ENCODE measurements around the gene HSDL2.
"Not testable (repeated sequence)": the region's sequence is repeated elsewhere in the genome, so short reads cannot be mapped to it uniquely, and the experiment has no call there.

The HSDL2 gene

DNA sequence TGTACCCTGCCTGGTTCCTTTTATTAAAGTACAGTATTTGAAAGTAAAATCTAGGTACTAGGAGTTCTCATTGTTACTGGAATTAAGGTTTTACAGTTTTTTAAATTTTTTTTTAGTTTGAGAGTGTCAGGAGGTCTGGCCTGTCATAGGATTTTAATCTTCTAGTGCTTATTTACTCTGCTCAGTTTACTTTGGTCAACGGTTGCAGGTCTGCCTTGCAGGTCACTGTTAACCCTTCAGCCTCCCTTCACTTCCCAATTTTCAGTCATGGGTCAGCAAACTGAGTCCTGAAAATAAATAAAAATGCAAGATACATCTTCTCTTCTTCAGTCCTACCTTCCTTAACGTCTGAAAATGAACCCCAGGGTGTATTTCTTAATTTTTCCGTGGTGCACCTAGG lies 27.7 kb upstream of the HSDL2 start:
- no peak for FAIRE-seq
- no peak for DNase-seq (ENCODE audit: insufficient read length, low spot score)
- TF ChIP-seq POLR2A (IDR thresholded peaks at IDR 0.05; ENCODE audit: low read depth, low read length), result no peak

DNA sequence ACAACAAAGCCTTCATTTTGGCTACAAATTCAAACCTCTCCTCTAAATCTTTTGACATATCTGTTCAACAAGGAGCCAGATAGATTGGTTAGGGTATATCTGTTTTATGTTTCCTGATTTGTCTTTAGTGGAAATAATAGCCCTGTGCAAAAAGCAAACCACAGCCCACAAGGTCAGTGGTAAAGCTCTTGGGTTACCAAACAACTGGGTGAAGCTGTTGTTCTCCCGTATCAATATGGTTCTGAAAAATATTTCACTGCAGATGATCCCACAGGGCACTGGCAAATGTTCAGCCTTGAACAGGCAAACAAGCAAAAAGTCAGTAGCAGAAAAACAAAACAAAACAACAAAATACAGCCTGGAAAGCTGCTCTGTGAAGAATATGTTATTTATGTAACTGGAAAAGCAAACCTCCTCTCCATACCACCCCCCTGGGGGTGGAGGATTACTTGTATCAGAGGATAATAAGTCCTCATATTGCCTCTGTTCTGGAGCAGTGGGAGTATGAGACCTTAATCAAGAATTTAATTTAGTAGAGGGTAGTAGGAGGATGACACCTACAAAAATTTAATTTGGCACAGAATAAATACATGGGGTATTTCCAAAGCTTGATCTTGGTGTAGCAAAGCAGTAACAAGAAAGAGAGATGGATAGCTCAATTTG lies 25.7 kb upstream of the HSDL2 start:
- FAIRE-seq (no peak), DNase-seq (ENCODE audit: insufficient read length, low spot score) (no peak)
- no peak for TF ChIP-seq POLR2A (IDR thresholded peaks at IDR 0.05; ENCODE audit: low read depth, low read length)

DNA sequence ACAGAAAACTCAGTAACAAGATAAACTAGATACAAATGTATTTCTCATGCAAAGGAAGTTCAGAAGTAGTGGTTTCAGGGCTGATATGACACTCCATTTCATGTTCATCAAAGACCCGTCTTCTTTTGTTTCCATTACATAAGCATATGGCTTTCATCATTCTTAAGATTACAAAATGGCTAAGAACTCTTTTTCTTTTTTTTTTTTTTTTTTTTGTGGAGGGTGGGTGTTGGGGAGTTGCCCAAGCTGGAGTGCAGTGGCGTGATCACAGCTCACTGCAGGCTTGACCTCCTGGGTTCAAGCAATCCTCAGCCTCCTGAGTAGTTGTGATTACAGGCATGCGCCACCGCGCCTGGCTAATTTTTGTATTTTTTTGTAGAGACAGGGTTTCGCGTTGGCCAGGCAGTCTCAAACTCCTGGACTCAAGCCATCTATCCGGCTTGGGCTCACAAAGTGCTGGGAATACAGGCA lies 24.4 kb upstream of the HSDL2 start:
- no peak for FAIRE-seq
- no peak for TF ChIP-seq POLR2A (IDR thresholded peaks at IDR 0.05; ENCODE audit: low read depth, low read length)
- DNase-seq (ENCODE audit: insufficient read length, low spot score), result no peak

DNA sequence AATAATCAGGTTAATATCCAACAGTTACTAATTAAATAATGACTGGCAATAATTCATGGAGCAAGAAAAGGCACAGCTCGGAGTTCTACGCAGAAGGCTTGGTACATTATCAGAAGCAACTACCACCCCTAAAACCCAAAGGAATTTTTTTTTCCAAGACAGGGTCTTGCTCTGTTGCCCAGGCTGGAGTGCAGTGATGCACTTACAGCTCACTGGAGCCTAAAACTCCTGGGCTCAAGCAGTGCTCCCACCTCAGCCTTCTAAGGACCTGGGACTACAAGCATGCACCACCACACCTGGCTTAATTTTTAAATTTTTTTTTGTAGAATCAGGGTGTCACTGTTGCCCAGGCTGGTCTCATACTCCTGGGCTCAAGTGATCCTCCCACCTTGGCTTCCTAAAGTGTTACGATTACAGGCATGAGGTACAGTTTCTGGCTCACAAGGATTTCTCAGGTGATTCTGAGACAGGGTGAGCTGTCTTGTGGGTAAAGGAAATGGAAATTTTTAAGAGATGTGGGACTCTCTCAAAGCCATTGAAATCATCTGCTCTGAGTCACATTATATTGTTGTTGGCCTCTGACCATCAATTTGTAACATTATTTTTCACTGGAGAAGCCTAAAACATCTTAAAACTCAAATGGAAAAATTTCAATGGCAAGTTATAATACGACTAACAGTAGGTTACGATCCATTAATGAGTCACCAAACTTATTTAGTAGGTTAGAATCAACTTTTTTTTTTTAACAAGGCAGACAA lies 19.7 kb upstream of the HSDL2 start:
- no peak for DNase-seq (ENCODE audit: insufficient read length, low spot score)
- TF ChIP-seq POLR2A (IDR thresholded peaks at IDR 0.05; ENCODE audit: low read depth, low read length), result no peak
- FAIRE-seq, result peak; percentile 74

DNA sequence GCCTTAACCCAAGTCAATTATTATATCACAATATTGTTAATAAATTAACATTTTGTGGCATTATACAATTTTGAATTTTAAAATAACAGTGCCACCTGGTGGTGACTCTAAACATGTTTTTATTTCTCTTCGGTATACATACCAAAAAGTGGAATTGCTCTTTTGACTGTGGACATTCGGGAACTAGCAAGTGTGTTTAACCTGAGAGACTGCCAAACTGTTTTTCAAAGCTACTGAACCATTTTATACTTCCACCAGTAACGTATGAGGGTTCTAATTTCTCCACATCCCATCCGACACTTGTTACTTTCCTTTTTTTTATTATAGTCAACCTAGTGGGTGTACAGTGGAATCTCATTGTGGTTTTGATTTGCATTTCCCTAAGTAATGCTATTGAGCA lies 18.3 kb upstream of the HSDL2 start:
- TF ChIP-seq POLR2A (IDR thresholded peaks at IDR 0.05; ENCODE audit: low read depth, low read length), result no peak
- FAIRE-seq, result peak; percentile 76
- DNase-seq (ENCODE audit: insufficient read length, low spot score), result no peak

DNA sequence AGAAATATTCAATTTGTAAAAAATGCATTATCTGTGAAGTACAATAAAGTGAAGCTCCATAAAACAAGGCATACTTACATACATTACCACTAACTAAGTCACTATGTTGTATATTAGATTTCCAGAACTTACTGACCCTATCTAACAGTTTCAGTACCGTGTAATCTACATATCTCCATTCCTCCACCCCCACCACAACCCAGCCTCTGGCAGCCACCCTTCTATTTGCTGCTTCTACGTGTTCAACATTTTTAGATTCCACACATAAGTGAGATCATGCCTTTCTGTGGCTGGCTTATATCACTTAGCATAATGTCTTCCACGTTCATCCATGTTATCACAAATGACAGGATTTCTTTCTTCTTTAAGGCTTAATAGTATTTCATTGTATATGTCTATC lies 15.1 kb upstream of the HSDL2 start:
- TF ChIP-seq POLR2A (IDR thresholded peaks at IDR 0.05; ENCODE audit: low read depth, low read length), result no peak
- DNase-seq (ENCODE audit: insufficient read length, low spot score) (no peak), FAIRE-seq (no peak)

DNA sequence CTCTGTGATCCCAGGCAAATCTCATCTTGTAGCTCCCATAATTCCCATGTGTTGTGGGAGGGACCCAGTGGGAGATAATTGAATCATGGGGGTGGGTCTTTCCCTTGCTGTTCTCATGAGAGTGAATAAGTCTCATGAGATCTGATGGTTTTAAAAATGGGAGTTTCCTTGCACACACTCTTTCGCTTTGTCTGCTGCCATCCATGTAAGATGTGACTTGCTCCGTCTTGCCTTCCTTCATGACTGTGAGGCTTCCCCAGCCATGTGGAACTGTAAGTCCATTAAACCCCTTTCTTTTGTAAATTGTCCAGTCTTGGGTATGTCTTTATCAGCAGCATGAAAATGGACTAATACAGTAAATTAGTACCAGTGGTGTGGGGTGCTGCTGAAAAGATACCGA lies 14.7 kb upstream of the HSDL2 start:
- not testable (repeated sequence) for DNase-seq (ENCODE audit: insufficient read length, low spot score); FAIRE-seq

DNA sequence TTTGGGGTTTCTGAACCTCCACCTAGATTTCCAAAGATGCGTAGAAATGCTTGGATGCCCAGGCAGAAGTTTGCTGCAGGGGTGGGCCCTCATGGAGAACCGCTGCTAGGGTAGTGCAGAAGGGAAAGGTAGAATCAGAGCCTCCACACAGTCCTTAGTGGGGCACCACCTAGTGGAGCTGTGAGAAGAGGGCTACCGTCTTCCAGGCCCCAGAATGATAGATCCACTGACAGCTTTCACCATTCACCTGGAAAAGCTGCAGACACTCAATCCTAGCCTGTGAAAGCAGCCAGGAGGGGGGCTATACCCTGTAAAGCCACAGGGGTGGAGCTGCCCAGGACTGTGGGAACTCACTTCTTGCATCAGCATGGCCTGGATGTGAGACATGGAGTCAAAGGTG lies 13.3 kb upstream of the HSDL2 start:
- FAIRE-seq, result no peak
- no peak for DNase-seq (ENCODE audit: insufficient read length, low spot score)
- no peak for TF ChIP-seq POLR2A (IDR thresholded peaks at IDR 0.05; ENCODE audit: low read depth, low read length)

DNA sequence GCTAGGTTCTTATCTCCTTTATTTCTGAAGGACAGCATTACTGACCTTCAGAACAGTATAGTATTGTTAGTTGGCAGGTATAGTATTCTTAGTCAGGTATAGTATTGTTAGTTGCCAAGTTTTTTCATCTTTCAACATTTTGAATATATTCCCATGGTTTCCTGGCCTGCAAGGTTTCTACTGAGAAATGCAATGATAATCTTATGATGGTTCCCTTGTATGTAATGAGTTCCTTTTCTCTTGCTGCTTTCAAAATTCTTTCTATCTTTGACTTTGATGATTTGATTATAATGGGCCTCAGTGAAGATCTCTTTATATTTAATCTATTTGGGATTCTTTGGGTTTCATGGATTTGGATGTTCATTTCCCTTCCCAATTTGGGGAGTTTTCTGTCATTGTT lies 12.4 kb upstream of the HSDL2 start:
- no peak for TF ChIP-seq POLR2A (IDR thresholded peaks at IDR 0.05; ENCODE audit: low read depth, low read length)
- no peak for DNase-seq (ENCODE audit: insufficient read length, low spot score)
- FAIRE-seq, result no peak

DNA sequence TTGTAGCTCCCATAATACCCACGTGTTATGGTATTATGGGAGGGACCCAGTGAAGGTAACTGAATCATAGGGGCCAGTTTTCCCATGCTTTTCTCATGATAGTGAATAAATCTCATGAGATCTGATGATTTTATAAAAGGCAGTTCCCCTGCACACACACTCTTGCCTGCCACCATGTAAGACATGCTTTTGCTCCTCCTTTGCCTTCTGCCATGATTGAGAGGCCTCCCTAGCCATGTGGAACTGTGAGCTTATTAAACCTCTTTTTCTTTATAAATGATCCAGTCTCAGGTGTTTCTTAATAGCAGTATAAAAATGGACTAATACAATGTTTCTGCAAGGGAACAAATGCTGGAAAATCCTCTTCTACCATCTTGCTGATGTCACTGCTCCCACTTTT lies 10.1 kb upstream of the HSDL2 start:
- DNase-seq (ENCODE audit: insufficient read length, low spot score) (no peak), FAIRE-seq (no peak)
- no peak for TF ChIP-seq POLR2A (IDR thresholded peaks at IDR 0.05; ENCODE audit: low read depth, low read length)

DNA sequence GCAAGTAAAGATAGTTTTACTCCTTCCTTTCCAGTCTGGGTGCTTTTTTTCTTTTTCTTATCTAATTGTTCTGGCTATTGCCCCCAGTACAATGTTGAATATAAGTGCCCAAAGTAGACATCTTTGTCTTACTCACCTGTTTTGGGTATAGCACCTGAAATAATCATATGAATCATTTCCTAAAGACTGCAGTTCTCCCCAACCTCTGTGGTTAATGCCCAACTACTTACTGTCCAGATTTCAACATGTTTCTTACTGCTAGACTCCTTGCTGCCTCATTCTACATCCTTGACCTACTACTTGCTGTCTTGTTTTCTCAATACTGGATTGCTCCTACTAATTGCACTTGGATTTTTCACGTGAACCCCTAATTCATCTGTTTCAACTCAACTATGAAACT lies 8.8 kb upstream of the HSDL2 start:
- FAIRE-seq (no peak), DNase-seq (ENCODE audit: insufficient read length, low spot score) (no peak)
- TF ChIP-seq POLR2A (IDR thresholded peaks at IDR 0.05; ENCODE audit: low read depth, low read length), result no peak

DNA sequence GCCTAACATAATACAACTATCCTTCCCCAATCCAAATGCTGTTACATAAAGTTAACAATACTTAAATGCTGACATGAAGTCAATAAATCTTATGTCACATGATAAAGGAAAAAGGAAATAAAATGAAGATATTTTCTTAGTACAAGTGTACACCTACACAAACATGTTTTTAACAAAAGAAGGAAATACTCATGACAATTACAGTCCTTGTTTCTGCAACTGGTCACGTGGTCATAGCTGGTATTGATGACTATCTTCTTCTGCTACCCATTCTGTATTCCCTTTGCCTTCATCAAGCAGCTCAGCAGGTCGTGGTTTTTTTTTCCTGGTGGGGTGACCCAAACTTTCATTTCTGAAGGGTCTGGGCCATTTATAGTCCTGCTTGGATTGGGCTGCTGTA lies 6.2 kb upstream of the HSDL2 start:
- not testable (repeated sequence) for FAIRE-seq; DNase-seq (ENCODE audit: insufficient read length, low spot score)

DNA sequence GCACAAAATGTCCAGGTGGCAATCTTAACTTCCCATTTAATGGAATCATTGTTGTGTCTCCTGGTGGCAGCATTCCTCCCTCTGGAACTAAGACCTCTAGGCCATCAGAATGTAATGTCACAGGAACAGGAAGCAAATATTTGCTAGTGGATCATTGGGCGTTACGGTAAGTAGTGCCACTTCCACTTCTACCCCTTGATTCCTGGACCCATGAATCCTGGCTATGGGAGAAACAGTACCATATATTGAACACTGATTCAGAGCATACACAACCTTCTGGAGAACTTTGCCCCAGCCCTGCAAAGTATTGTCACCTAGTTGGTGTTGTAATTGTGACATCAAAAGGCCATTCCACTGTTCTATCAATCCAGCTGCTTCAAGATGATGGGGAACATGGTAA lies 5.7 kb upstream of the HSDL2 start:
- not testable (repeated sequence) for FAIRE-seq; DNase-seq (ENCODE audit: insufficient read length, low spot score)

DNA sequence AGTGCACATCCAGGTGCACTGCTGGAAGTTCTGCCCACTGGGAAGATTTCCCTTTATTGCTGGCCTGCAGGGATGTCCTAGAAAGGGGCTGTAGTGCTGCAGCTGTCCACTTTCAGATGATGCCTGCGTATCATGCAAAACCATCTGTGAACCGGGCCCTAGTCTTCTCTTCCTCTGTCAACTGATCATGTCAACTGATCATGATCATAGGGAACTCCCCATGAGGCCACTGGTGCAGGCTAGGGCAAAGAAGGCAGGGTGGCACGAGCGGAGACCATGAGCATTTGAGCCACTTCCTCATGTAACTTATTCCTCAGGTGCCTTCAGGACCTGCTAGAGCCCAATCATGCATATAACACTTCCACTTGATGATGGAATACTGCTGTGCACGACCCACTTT lies 4.5 kb upstream of the HSDL2 start:
- FAIRE-seq (no peak), DNase-seq (ENCODE audit: insufficient read length, low spot score) (no peak)
- TF ChIP-seq POLR2A (IDR thresholded peaks at IDR 0.05; ENCODE audit: low read depth, low read length), result no peak

DNA sequence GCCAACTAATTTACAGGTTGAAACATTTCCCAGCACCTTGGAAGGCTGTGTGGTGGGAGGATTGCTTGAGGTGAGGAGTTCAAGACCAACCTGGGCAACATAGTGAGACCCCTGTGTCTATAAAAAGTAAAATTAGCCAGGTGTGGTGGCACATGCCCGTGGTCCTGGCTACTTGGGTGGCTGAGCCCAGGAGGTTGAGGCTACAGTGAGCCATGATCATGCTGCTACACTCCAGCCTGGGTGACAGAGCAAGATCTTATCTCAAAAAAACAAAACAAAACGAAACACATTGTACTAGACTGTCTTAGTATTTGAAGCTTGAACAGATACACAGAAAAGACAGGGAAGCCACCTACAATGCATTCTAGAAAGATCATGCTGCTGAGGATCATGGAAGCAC lies 2.8 kb upstream of the HSDL2 start:
- DNase-seq (ENCODE audit: insufficient read length, low spot score) (no peak), FAIRE-seq (peak; percentile 57)
- TF ChIP-seq POLR2A (IDR thresholded peaks at IDR 0.05; ENCODE audit: low read depth, low read length), result no peak

Data from H54 (cell line).